Measurements from ENCODE around the gene VASP. TPM values are rescaled to one million over a fixed set of nuclear protein-coding genes. Genes with fewer than 3 reads are reported as not detected.
A peak's percentile ranks its signal among the peaks of the same experiment; 100 is the strongest.

VASP gene
- polyA plus RNA-seq, 2 of the 4 experiments (the other 2 are of a cell fraction), result 64.5 to 94.3 TPM

- TF ChIP-seq JUNB (IDR thresholded peaks at IDR 0.05) (peak; percentile 22; the same call in 1 of the 2 replicates), ELK1 (IDR thresholded peaks at IDR 0.05; ENCODE audit: low read depth, low read length) (no peak), SREBF2 (IDR thresholded peaks at IDR 0.05) (peak; percentile 91), ZSCAN20 (CRISPR knock-in tag; IDR thresholded peaks at IDR 0.05) (no peak), GATA3 (IDR thresholded peaks at IDR 0.05; ENCODE audit: borderline replicate concordance) (peak; percentile 42; the same call in 1 of the 2 replicates), MAX (IDR thresholded peaks at IDR 0.05) (peak; percentile 67; the same call in 1 of the 2 replicates), FOSB (CRISPR knock-in tag; IDR thresholded peaks at IDR 0.05) (peak; percentile 47; the same call in 1 of the 2 replicates), MAZ (IDR thresholded peaks at IDR 0.05; ENCODE audit: borderline replicate concordance, low read depth, low read length) (0 out of 2 replicates have a peak, but pooled peaks have one; percentile 59), CTCF (IDR thresholded peaks at IDR 0.05) (peak; percentile 99)
Measured at GRCh38 chr19:45478454-45479238, 28.6 kb upstream of the VASP start (continued).

- Histone ChIP-seq H3K4me3 (no peak overlapping the region), H3K4me1 (peaks cover 12% of the 10 kb centered on the region), H3K4me2 (no peak overlapping the region), H3K27ac (no peak overlapping the region), H3K9me3 (no peaks in the 10 kb centered on the region)
- DNase-seq (ENCODE audit: low read depth in 1 of 2, low spot score in 1 of 2) (no peak), FAIRE-seq (no peak), ATAC-seq (no peak)
- no peak for TF ChIP-seq POLR2A (IDR thresholded peaks at IDR 0.05; ENCODE audit: low read length)
- TF ChIP-seq CEBPB (IDR thresholded peaks at IDR 0.05), result peak in 1 of 2 experiments; percentile 14; a peak in 1 of 4 replicates
- ChIA-PET POLR2A (no interaction called here), CTCF (interaction anchor here (1.0 to 33.4 kb wide), 3 partner anchors 12 to 81 kb away, joined by 3 to 1883 read pairs (median 99); partner anchors contain the start of genes ERCC1 and PPP1R13L)
- 76% methylated on average over 5 of the region's 5 CpGs for WGBS (ENCODE audit: missing lambda C conversion rate)
Measured at GRCh38 chr19:45483033-45483432, 24.2 kb upstream of the VASP start.

GRCh38 chr19:45484273-45484945 is 22.9 kb upstream of the VASP start:
- ATAC-seq (no peak), FAIRE-seq (no peak), DNase-seq (ENCODE audit: low read depth in 1 of 2, low spot score in 1 of 2) (no peak)
- POLR2A ChIA-PET, result interaction anchor here (0.6 to 1.7 kb wide), 5 partner anchors 9 to 80 kb away, joined by 4 to 10 read pairs (median 6); partner anchors contain the start of genes FOSB and PPP1R13L
- CTCF ChIA-PET, result interaction anchor here (0.6 to 33.4 kb wide), 45 partner anchors 8 to 302 kb away, joined by 3 to 1883 read pairs (median 7); partner anchors contain the start of genes EML2, ERCC1, FBXO46 and FOSB
- no peak overlapping the region for H3K4me2 ChIP-seq
- no peak overlapping the region for H3K4me3 ChIP-seq
- no peaks in the 10 kb centered on the region for H3K9me3 ChIP-seq
- TF ChIP-seq FOSL2 (IDR thresholded peaks at IDR 0.05) (no peak), FOSL2 (CRISPR knock-in tag; IDR thresholded peaks at IDR 0.05) (peak; percentile 46; the same call in 1 of the 2 replicates), CHD4 (IDR thresholded peaks at IDR 0.05; ENCODE audit: borderline replicate concordance) (no peak)
- peaks cover 7% of the 10 kb centered on the region for H3K4me1 ChIP-seq
- WGBS (ENCODE audit: missing lambda C conversion rate), result 69% methylated on average over 13 of the region's 13 CpGs
- H3K27ac ChIP-seq, result no peak overlapping the region

Measured in A549 (cell line).